Trophoblast cell (in vitro differentiated cells and primary cell): ENCODE measurements around the gene FOXQ1.
A peak's percentile ranks its signal among the peaks of the same experiment; 100 is the strongest.

Source experiments
- DNase-seq, 2 donors: peaks; one replicate each; pipeline ENCODE4 v3.0.0-alpha.2; 2016
- H2AFZ ChIP-seq: 2 replicates; pipeline ENCODE4 v1.6.1; 2013; ENCODE audit warnings: low read length, moderate library complexity, mild to moderate bottlenecking; ENCODE audit not compliant: insufficient read depth, poor library complexity
- H2AK5ac ChIP-seq: 2 replicates; pipeline ENCODE4 v1.6.1; 2013; ENCODE audit warnings: mild to moderate bottlenecking, low read length
- H2BK120ac ChIP-seq: 2 replicates; pipeline ENCODE4 v1.6.1; 2013; ENCODE audit warnings: low read length, mild to moderate bottlenecking, moderate library complexity; ENCODE audit not compliant: insufficient read depth, poor library complexity
- H2BK12ac ChIP-seq: 2 replicates; pipeline ENCODE4 v1.6.1; 2013; ENCODE audit warnings: mild to moderate bottlenecking, low read length, moderate library complexity
- H2BK5ac ChIP-seq: 2 replicates; pipeline ENCODE4 v1.6.1; 2013; ENCODE audit warnings: low read length, low read depth, moderate library complexity, mild to moderate bottlenecking; ENCODE audit not compliant: poor library complexity
- H3K14ac ChIP-seq: 2 replicates; pipeline ENCODE4 v1.6.1; 2013; ENCODE audit warnings: mild to moderate bottlenecking, low read length
- H3K18ac ChIP-seq: 2 replicates; pipeline ENCODE4 v1.6.1; 2013; ENCODE audit warnings: mild to moderate bottlenecking, low read length
- H3K23ac ChIP-seq: 2 replicates; pipeline ENCODE4 v1.6.1; 2013; ENCODE audit warnings: low read length
- H3K27ac ChIP-seq: 2 replicates; pipeline ENCODE4 v1.5.1; 2013; ENCODE audit warnings: low read depth, mild to moderate bottlenecking, inconsistent platforms, low read length, moderate library complexity
- H3K27me3 ChIP-seq: 2 replicates; pipeline ENCODE4 v1.6.1; 2013; ENCODE audit warnings: inconsistent platforms, mild to moderate bottlenecking, low read length, moderate library complexity; ENCODE audit not compliant: insufficient read depth
- H3K36me3 ChIP-seq, 2 experiments: 1 replicate in 1 of 2; 2 replicates in 1 of 2; pipeline ENCODE4 v1.6.1; 2013; ENCODE audit warnings: low read length in 2 of 2, mild to moderate bottlenecking in 2 of 2, moderate library complexity in 1 of 2; ENCODE audit not compliant: insufficient read depth in 2 of 2, control insufficient read depth in 1 of 2
- H3K4ac ChIP-seq: 2 replicates; pipeline ENCODE4 v1.6.1; 2013; ENCODE audit warnings: low read depth, mild to moderate bottlenecking, low read length, moderate library complexity
- H3K4me1 ChIP-seq, 2 experiments: 1 replicate in 1 of 2; 2 replicates in 1 of 2; pipeline ENCODE4 v1.6.1; 2013; ENCODE audit warnings: low read length in 2 of 2, mild to moderate bottlenecking in 2 of 2, moderate library complexity in 1 of 2; ENCODE audit not compliant: insufficient read depth in 2 of 2, control insufficient read depth in 1 of 2
- H3K4me2 ChIP-seq: 2 replicates; pipeline ENCODE4 v1.6.1; 2013; ENCODE audit warnings: inconsistent platforms, mild to moderate bottlenecking, low read length, moderate library complexity
- H3K4me3 ChIP-seq: 2 replicates; pipeline ENCODE4 v1.5.1; 2013; ENCODE audit warnings: mild to moderate bottlenecking, low read depth, low read length, inconsistent platforms
- H3K79me1 ChIP-seq: one replicate; pipeline ENCODE4 v1.6.1; 2013; ENCODE audit warnings: low read length
- H3K79me2 ChIP-seq: 2 replicates; pipeline ENCODE4 v1.6.1; 2013; ENCODE audit warnings: low read length, mild to moderate bottlenecking; ENCODE audit not compliant: control insufficient read depth, insufficient read depth, poor library complexity
- H3K9ac ChIP-seq: 2 replicates; pipeline ENCODE4 v1.6.1; 2013; ENCODE audit warnings: mild to moderate bottlenecking, low read length
- H3K9me3 ChIP-seq: 2 replicates; pipeline ENCODE4 v1.6.1; 2013; ENCODE audit warnings: low read depth, mild to moderate bottlenecking, control low read depth, inconsistent platforms, low read length; ENCODE audit not compliant: insufficient read depth
- H4K12ac ChIP-seq: 2 replicates; pipeline ENCODE4 v1.6.1; 2013; ENCODE audit warnings: low read depth, mild to moderate bottlenecking, low read length, moderate library complexity
- H4K8ac ChIP-seq: 2 replicates; pipeline ENCODE4 v1.6.1; 2013; ENCODE audit warnings: low read depth, mild to moderate bottlenecking, low read length, moderate library complexity
- H4K91ac ChIP-seq: one replicate; pipeline ENCODE4 v1.6.1; 2013; ENCODE audit warnings: low read depth, mild to moderate bottlenecking, low read length, moderate library complexity
- WGBS: extraction: QIAGEN DNeasy Blood & Tissue Kit; methylation state at CpG from one replicate; pipeline ENCODE4 v1.1.7; 2013; ENCODE audit warnings: missing lambda C conversion rate; ENCODE audit not compliant: insufficient read length, insufficient coverage; ENCODE audit errors: extremely low coverage; 5-methylcytosine and 5-hydroxymethylcytosine counted together

Gene FOXQ1

DNA sequence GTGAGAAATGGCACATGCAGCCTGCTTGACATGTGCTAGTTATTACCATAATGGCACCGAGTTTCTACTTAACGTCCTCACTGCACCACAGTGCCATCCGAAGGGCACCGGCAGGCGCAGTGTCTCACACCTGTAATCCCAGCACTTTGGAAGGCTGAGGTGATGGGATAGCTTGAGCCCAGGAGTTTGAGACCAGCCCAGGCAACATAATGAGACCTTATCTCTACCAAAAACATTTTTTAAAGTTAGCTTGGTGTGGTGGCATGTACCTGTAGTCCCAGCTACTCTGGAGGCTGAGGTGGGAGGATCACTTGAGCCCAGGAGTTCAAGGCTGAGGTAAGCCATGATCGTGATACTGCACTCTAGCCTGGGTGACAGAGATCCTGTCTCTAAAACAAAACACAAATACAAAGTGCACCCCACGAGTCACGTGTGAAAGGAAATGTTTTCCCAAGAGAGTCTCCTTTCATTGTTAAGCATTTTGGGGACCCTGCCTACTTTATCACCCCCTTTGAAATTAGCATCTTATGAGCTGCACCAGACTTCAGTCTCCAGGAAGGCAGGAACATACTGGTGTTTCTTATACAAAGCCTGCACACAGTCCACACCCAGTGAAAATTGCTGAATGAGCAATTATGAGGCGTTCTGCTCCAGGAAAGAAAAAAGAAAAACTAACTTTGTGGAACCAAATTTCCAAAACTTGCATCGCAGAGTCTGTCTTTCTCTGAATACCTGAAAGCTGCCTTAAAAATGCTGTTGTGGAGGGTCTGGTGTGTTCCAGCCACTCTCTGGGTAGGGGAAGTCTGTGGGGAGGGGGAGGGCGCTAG lies 47.1 kb upstream of the FOXQ1 start:
- no peak overlapping the region for H4K8ac ChIP-seq
- WGBS, result no CpG with 5 or more reads among the region's 11 CpGs
- H3K18ac ChIP-seq, result no peak overlapping the region

DNA sequence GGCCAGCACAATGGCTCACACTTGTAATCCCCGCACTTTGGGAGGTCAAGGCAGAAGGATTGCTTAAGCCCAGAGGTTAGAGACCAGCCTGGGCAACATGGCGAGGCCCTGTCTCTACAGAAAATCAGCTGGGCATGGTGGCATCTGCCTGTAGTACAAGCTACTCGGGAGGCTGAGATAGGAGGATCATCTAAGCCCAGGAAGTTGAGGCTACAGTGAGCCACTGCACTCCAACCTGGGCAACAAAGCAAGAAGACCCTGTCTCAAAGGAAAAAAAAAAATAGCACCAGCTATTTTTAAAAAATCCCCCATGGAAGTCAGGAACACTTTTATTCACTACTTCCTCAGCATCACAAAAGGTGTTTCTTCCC lies 45.2 kb upstream of the FOXQ1 start:
- H4K12ac ChIP-seq, result no peak overlapping the region
- no peak overlapping the region for H2AFZ ChIP-seq
- H4K91ac ChIP-seq, result no peak overlapping the region
- no peak overlapping the region for H2BK12ac ChIP-seq
- H3K79me2 ChIP-seq, result no peaks in the 10 kb centered on the region
- H3K79me1 ChIP-seq, result no peaks in the 10 kb centered on the region
- H3K9ac ChIP-seq, result no peak overlapping the region
- no peak overlapping the region for H2BK120ac ChIP-seq
- no peak overlapping the region for H3K23ac ChIP-seq
- H3K36me3 ChIP-seq, result no peaks in the 10 kb centered on the region
- H3K4ac ChIP-seq, result no peak overlapping the region
- no peak overlapping the region for H3K4me3 ChIP-seq
- H3K27ac ChIP-seq, result no peak overlapping the region
- H3K9me3 ChIP-seq, result no peaks in the 10 kb centered on the region
- no peaks in the 10 kb centered on the region for H3K4me1 ChIP-seq
- no peak overlapping the region for H2AK5ac ChIP-seq
- no peak overlapping the region for H2BK5ac ChIP-seq
- no CpG with 5 or more reads among the region's 3 CpGs for WGBS
- H4K8ac ChIP-seq, result no peak overlapping the region
- H3K18ac ChIP-seq, result no peak overlapping the region
- H3K14ac ChIP-seq, result no peak overlapping the region
- no peak for DNase-seq
- H3K4me2 ChIP-seq, result no peak overlapping the region
- no peaks in the 10 kb centered on the region for H3K27me3 ChIP-seq

More for the DNA sequence above, 47.1 kb upstream of the FOXQ1 start:
- Histone ChIP-seq H3K27me3 (no peaks in the 10 kb centered on the region), H3K23ac (no peak overlapping the region), H2BK5ac (no peak overlapping the region), H3K4me1 (no peaks in the 10 kb centered on the region), H3K9ac (no peak overlapping the region), H3K27ac (no peak overlapping the region), H4K12ac (no peak overlapping the region), H3K9me3 (no peaks in the 10 kb centered on the region), H3K4me3 (no peak overlapping the region), H4K91ac (no peak overlapping the region), H2BK12ac (no peak overlapping the region), H3K14ac (no peak overlapping the region), H3K4ac (no peak overlapping the region), H3K4me2 (no peak overlapping the region), H2BK120ac (no peak overlapping the region), H3K79me2 (no peaks in the 10 kb centered on the region), H3K79me1 (no peaks in the 10 kb centered on the region), H2AFZ (no peak overlapping the region), H2AK5ac (no peak overlapping the region), H3K36me3 (no peaks in the 10 kb centered on the region)
- no peak for DNase-seq

DNA sequence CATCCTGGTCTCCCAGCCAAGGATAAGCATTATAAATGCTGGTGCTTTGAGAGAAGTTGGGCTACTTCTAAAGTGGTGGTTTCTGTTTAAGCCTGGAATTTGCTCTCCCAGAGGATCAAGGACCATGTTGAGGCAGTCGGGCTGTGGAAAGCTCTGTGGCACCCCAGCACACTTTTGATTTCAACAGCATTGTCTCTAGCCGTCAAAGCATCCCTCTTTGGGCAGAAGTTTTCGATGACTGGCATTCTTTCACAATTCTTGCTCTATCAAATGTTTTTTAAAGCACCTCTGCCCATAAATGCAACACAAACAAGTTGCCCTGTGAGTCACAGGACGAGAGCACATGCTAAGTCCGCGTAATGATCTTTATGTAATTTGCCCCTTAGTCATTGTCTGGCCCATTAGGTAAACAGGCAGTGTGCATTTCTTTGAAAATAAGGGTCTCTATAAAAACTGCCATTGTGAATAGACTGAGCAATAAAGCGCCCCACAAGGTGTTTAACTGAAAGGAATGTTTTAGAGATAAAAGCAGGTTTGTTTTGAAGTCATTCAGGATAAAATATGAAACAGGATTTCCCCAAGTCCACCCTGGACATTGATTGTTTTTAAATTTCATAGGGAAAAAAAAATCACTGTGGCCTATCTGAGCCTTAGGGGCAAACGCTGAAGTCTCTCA lies 44.7 kb upstream of the FOXQ1 start:
- H3K27ac ChIP-seq, result no peak overlapping the region
- H2BK120ac ChIP-seq, result no peak overlapping the region
- no peaks in the 10 kb centered on the region for H3K79me2 ChIP-seq
- H3K9me3 ChIP-seq, result no peaks in the 10 kb centered on the region
- H3K9ac ChIP-seq, result no peak overlapping the region
- H2BK12ac ChIP-seq, result no peak overlapping the region
- H3K4me3 ChIP-seq, result no peak overlapping the region
- H4K12ac ChIP-seq, result no peak overlapping the region
- no peak overlapping the region for H3K23ac ChIP-seq
- H3K4ac ChIP-seq, result no peak overlapping the region
- H4K91ac ChIP-seq, result no peak overlapping the region
- no peak for DNase-seq
- H3K27me3 ChIP-seq, result no peaks in the 10 kb centered on the region
- no peak overlapping the region for H3K4me2 ChIP-seq
- no peak overlapping the region for H2BK5ac ChIP-seq
- H2AFZ ChIP-seq, result no peak overlapping the region
- no peak overlapping the region for H4K8ac ChIP-seq
- H3K36me3 ChIP-seq, result no peaks in the 10 kb centered on the region
- H2AK5ac ChIP-seq, result no peak overlapping the region
- no peaks in the 10 kb centered on the region for H3K79me1 ChIP-seq
- H3K4me1 ChIP-seq, result no peaks in the 10 kb centered on the region
- no peak overlapping the region for H3K14ac ChIP-seq
- no peak overlapping the region for H3K18ac ChIP-seq
- no CpG with 5 or more reads among the region's 8 CpGs for WGBS

DNA sequence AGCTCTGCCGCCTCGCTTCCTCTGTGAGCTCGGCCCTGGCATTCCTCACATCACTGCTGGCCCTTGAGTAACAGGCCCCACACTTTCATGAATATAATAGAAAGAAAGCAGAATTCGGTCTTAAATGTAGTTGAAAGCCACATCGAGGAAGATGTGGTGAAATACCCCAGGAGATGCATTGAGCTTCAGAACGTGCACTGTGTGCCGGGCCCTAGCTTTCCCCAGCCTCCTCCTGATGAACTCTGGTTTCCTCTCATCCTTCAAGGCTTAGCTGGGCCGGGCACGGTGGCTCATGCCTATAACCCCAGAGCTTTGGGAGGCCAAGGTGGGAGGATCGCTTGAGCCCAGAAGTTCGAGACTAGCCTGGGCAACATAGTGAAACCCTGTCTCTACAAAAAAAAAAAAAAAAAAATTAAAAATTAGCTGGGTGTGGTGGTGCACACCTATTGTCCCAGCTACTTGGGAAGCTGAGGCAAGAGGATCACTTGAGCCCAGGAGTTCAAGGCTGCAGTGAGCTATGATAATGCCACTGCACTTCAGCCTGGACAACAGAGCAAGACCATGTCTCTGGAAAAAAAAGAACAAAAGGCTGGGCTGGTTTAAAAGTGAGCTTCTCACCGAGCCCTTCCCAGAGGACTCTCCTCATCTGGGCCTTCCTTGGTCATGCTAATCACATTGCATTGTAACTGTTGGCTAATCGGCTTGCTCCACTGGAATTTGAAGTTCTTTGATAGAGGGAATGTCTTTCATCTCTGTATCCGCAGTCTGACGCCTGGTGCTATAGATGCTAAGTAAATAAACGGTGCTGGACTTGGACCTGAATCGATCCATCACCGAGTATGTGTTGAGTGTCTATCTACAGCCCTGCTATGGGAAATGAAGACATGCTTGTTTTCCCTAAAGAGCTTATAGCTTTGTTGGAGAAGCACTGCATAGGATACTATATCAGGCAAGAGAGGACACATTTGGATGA lies 43.8 kb upstream of the FOXQ1 start:
- no peak overlapping the region for H2AK5ac ChIP-seq
- H3K27ac ChIP-seq, result no peak overlapping the region
- no CpG with 5 or more reads among the region's 18 CpGs for whole genome bisulfite sequencing
- H3K4ac ChIP-seq, result no peak overlapping the region
- H4K91ac ChIP-seq, result no peak overlapping the region
- no peak overlapping the region for H4K8ac ChIP-seq
- no peak overlapping the region for H3K9ac ChIP-seq
- DNase-seq, result peak in 1 of 2 donors; percentile 13
- no peaks in the 10 kb centered on the region for H3K79me2 ChIP-seq
- no peak overlapping the region for H3K18ac ChIP-seq
- H2BK12ac ChIP-seq, result no peak overlapping the region
- no peaks in the 10 kb centered on the region for H3K79me1 ChIP-seq
- no peak overlapping the region for H3K4me3 ChIP-seq
- H3K4me2 ChIP-seq, result no peak overlapping the region
- no peak overlapping the region for H4K12ac ChIP-seq
- no peak overlapping the region for H3K23ac ChIP-seq
- no peak overlapping the region for H2AFZ ChIP-seq
- H3K14ac ChIP-seq, result no peak overlapping the region
- H3K9me3 ChIP-seq, result peaks cover 4% of the 10 kb centered on the region
- H2BK5ac ChIP-seq, result no peak overlapping the region
- H3K4me1 ChIP-seq, result no peaks in the 10 kb centered on the region
- H2BK120ac ChIP-seq, result no peak overlapping the region
- no peaks in the 10 kb centered on the region for H3K27me3 ChIP-seq
- no peaks in the 10 kb centered on the region for H3K36me3 ChIP-seq
